ENCODE results near the gene XBP1. TPM values are rescaled to one million over a fixed set of nuclear protein-coding genes. Genes with fewer than 3 reads are reported as not detected.

XBP1 gene
- total and polyA plus RNA-seq, 2 of the 13 experiments (the other 11 are each of a cell fraction or from before 2014, with no cell fraction given): 416 to 427 TPM

DNA sequence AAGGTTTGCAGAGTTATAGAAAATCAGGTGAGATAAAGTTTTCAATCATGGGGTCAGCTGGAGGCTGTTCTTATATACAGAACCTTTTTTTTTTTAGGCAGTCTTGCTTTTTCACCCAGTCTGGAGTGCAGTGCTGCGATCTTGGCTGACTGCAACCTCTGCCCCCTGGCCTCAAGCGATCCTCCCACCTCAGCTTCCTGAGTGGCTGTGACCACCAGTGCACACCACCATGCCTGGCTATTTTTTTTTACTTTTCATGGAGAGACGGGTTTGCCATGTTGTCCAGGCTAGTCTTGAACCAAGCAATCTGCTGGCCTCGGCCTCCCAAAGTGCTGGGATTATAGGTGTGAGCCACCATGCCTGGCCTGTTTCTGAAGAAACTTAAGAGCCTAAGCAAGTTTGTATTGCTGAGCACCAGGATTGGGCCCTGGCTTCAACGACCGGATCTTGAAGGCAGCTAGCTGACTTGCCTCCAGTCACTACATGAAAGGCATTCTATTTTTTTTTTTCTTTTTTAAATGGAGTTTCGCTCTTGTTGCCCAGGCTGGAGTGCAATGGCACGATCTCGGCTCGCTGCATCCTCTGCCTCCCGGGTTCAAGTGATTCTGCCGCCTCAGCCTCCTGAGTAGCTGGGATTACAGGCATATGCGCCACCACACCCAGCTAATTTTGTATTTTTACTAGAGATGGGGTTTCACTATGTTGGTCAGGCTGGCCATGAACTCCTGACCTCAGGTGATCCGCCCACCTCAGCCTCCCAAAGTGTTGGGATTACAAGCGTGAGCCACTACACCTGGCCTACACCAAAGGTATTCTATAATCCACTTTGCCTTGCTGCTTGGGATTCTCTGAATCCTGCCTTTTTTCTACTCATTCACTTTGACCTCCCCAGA, 7.6 kb downstream of the XBP1 start (continued):
- TF ChIP-seq, protein P1, sequence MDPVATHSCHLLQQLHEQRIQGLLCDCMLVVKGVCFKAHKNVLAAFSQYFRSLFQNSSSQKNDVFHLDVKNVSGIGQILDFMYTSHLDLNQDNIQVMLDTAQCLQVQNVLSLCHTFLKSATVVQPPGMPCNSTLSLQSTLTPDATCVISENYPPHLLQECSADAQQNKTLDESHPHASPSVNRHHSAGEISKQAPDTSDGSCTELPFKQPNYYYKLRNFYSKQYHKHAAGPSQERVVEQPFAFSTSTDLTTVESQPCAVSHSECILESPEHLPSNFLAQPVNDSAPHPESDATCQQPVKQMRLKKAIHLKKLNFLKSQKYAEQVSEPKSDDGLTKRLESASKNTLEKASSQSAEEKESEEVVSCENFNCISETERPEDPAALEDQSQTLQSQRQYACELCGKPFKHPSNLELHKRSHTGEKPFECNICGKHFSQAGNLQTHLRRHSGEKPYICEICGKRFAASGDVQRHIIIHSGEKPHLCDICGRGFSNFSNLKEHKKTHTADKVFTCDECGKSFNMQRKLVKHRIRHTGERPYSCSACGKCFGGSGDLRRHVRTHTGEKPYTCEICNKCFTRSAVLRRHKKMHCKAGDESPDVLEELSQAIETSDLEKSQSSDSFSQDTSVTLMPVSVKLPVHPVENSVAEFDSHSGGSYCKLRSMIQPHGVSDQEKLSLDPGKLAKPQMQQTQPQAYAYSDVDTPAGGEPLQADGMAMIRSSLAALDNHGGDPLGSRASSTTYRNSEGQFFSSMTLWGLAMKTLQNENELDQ (CRISPR knock-in tag; IDR thresholded peaks at IDR 0.05; ENCODE audit: borderline replicate concordance): no peak
- TF ChIP-seq, protein P2, sequence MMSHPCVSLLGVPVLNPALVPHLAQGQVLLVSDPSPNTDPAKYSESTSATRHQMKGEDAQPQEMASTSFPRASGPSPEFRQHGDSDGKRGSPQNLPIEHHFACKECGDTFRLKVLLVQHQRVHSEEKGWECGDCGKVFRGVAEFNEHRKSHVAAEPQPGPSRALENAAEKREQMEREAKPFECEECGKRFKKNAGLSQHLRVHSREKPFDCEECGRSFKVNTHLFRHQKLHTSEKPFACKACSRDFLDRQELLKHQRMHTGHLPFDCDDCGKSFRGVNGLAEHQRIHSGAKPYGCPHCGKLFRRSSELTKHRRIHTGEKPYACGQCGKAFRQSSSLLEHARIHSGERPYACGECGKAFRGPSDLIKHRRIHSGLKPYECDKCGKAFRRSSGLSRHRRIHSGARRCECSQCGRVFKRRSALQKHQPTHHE (CRISPR knock-in tag; IDR thresholded peaks at IDR 0.05; ENCODE audit: borderline replicate concordance): no peak
- TF ChIP-seq ZNF317 (CRISPR knock-in tag; IDR thresholded peaks at IDR 0.05): no peak
- TF ChIP-seq REPIN1 (CRISPR knock-in tag; IDR thresholded peaks at IDR 0.05; ENCODE audit: borderline replicate concordance, low read depth): peak; percentile 8; the same call in 1 of the 2 replicates
- 0 out of 2 replicates have a peak, but pooled peaks have one; percentile 44 for TF ChIP-seq GFI1 (CRISPR knock-in tag; IDR thresholded peaks at IDR 0.05; ENCODE audit: borderline replicate concordance)
- no peak for TF ChIP-seq ZNF431 (CRISPR knock-in tag; IDR thresholded peaks at IDR 0.05; ENCODE audit: borderline replicate concordance, low read depth)
- TF ChIP-seq GABPB1 (CRISPR knock-in tag; IDR thresholded peaks at IDR 0.05): no peak; the same call in 1 of the 2 replicates
- no peak for TF ChIP-seq ZNF3 (CRISPR knock-in tag; IDR thresholded peaks at IDR 0.05)
- no peak for TF ChIP-seq ZNF234 (CRISPR knock-in tag; conservative IDR thresholded peaks at IDR 0.05)
- TF ChIP-seq ZNF546 (CRISPR knock-in tag; conservative IDR thresholded peaks at IDR 0.05): no peak; the same call in 1 of the 2 replicates
- no peak for TF ChIP-seq HOXA7 (CRISPR knock-in tag; IDR thresholded peaks at IDR 0.05)
- TF ChIP-seq, protein P3, sequence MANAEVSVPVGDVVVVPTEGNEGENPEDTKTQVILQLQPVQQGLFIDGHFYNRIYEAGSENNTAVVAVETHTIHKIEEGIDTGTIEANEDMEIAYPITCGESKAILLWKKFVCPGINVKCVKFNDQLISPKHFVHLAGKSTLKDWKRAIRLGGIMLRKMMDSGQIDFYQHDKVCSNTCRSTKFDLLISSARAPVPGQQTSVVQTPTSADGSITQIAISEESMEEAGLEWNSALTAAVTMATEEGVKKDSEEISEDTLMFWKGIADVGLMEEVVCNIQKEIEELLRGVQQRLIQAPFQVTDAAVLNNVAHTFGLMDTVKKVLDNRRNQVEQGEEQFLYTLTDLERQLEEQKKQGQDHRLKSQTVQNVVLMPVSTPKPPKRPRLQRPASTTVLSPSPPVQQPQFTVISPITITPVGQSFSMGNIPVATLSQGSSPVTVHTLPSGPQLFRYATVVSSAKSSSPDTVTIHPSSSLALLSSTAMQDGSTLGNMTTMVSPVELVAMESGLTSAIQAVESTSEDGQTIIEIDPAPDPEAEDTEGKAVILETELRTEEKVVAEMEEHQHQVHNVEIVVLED (CRISPR knock-in tag; IDR thresholded peaks at IDR 0.05; ENCODE audit: borderline replicate concordance): no peak
- peak; percentile 66 for TF ChIP-seq TOPORS (CRISPR knock-in tag; IDR thresholded peaks at IDR 0.05)
- no peak for TF ChIP-seq ZNF17 (CRISPR knock-in tag; IDR thresholded peaks at IDR 0.05)
- no peak for TF ChIP-seq HNRNPUL1 (IDR thresholded peaks at IDR 0.05; ENCODE audit: low read depth, low read length)
- no peak for TF ChIP-seq ZNF720 (CRISPR knock-in tag; IDR thresholded peaks at IDR 0.05)
- TF ChIP-seq, protein P4, sequence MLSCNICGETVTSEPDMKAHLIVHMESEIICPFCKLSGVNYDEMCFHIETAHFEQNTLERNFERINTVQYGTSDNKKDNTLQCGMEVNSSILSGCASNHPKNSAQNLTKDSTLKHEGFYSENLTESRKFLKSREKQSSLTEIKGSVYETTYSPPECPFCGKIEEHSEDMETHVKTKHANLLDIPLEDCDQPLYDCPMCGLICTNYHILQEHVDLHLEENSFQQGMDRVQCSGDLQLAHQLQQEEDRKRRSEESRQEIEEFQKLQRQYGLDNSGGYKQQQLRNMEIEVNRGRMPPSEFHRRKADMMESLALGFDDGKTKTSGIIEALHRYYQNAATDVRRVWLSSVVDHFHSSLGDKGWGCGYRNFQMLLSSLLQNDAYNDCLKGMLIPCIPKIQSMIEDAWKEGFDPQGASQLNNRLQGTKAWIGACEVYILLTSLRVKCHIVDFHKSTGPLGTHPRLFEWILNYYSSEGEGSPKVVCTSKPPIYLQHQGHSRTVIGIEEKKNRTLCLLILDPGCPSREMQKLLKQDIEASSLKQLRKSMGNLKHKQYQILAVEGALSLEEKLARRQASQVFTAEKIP (CRISPR knock-in tag; IDR thresholded peaks at IDR 0.05; ENCODE audit: borderline replicate concordance): no peak
- TF ChIP-seq ETV6 (CRISPR knock-in tag; conservative IDR thresholded peaks at IDR 0.05): no peak
- TF ChIP-seq ZNF337 (CRISPR knock-in tag; IDR thresholded peaks at IDR 0.05; ENCODE audit: borderline replicate concordance, low read depth): no peak
- TF ChIP-seq RBFOX2 (IDR thresholded peaks at IDR 0.05; ENCODE audit: low read depth, low read length): peak; percentile 55; the same call in 1 of the 2 replicates
- no peak for TF ChIP-seq MBNL3 (CRISPR knock-in tag; conservative IDR thresholded peaks at IDR 0.05)
- TF ChIP-seq ATRX (CRISPR knock-in tag; IDR thresholded peaks at IDR 0.05; ENCODE audit: borderline replicate concordance): no peak
- no peak for TF ChIP-seq TRIM24 (CRISPR knock-in tag; IDR thresholded peaks at IDR 0.05)

All from HepG2 (cell line).